GM12878 (cell line): ENCODE data around the gene RAD51B. TPM values are rescaled to one million over a fixed set of nuclear protein-coding genes. Genes with fewer than 3 reads are reported as not detected.
A peak's percentile ranks its signal among the peaks of the same experiment; 100 is the strongest.

Source experiments
- BACH1 ChIP-seq: fragments of 450-650 bp; IDR thresholded peaks from 2 replicates; pipeline ENCODE4 v1.6.1; 2017; ENCODE audit warnings: mild to moderate bottlenecking, borderline replicate concordance
- EGR1 ChIP-seq, 2 experiments: IDR thresholded peaks; 1 replicate in 1 of 2; 2 replicates in 1 of 2; pipeline ENCODE4 v1.6.1; 2011 to 2012; ENCODE audit warnings: low read depth in 2 of 2, low read length in 2 of 2, borderline replicate concordance in 1 of 2, mild to moderate bottlenecking in 1 of 2, moderate library complexity in 1 of 2
- ETV6 ChIP-seq, 2 experiments: fragments of 450-650 bp in 1 of 2; IDR thresholded peaks in 1 of 2; conservative IDR thresholded peaks in 1 of 2; 2 replicates each; pipeline ENCODE4 v1.6.1; 2014; ENCODE audit warnings: antibody characterized with exemption in 1 of 2, borderline replicate concordance in 1 of 2, low read depth in 1 of 2, mild to moderate bottlenecking in 1 of 2, moderate library complexity in 1 of 2
- HDAC6 ChIP-seq: fragments of 200-600 bp; sonication (generic); IDR thresholded peaks from one replicate; pipeline ENCODE4 v1.8.0; 2017; ENCODE audit warnings: antibody characterized with exemption; ENCODE audit not compliant: unreplicated experiment
- MLLT1 ChIP-seq: fragments of 450-650 bp; IDR thresholded peaks from 2 replicates; pipeline ENCODE4 v1.6.1; 2016; ENCODE audit warnings: mild to moderate bottlenecking
- MYB ChIP-seq: fragments of 150-350 bp; IDR thresholded peaks from 2 replicates; pipeline ENCODE4 v1.6.1; 2014; ENCODE audit warnings: mild to moderate bottlenecking, low read depth, low read length, borderline replicate concordance
- RAD21 ChIP-seq: IDR thresholded peaks from 2 replicates; pipeline ENCODE4 v1.6.1; 2011; ENCODE audit warnings: mild to moderate bottlenecking, low read depth, low read length, moderate library complexity; ENCODE audit not compliant: insufficient read depth
- RCOR1 ChIP-seq: conservative IDR thresholded peaks from 2 replicates; pipeline ENCODE4 v1.6.1; 2012; ENCODE audit warnings: low read depth, low read length, improper control_type of control experiment
- RUNX3 ChIP-seq: IDR thresholded peaks from 2 replicates; pipeline ENCODE4 v1.6.1; 2012; ENCODE audit warnings: low read length, inconsistent platforms
- SIX5 ChIP-seq: IDR thresholded peaks from 2 replicates; pipeline ENCODE4 v1.6.1; 2011; ENCODE audit warnings: mild to moderate bottlenecking, low read depth, low read length, moderate library complexity; ENCODE audit not compliant: severe bottlenecking
- SMC3 ChIP-seq: IDR thresholded peaks from 2 replicates; pipeline ENCODE4 v1.6.1; 2011; ENCODE audit warnings: low read length, improper control_type of control experiment, borderline replicate concordance
- polyA plus RNA-seq, 11 experiments: library from polyadenylated mRNA; depleted of rRNA in 4 of 11; unstranded in 6 of 11; stranded (reverse) in 5 of 11; fragments of >200 nt; fragmentation: Nextera tagmentation in 4 of 11; fragmentation: Illumina TruSeq in 1 of 11; extraction: Ambion mirVana in 4 of 11; extraction: Trizol in 1 of 11; gene quantifications; 1 replicate in 1 of 11; 2 replicates in 10 of 11; pipeline versions ENCODE4 v1.2.1 to v1.2.3, GENCODE V29; 2011 to 2016; ENCODE audit warnings: inconsistent platforms in 2 of 11, missing spikeins in 2 of 11, low read depth in 1 of 11
- total RNA-seq, 4 experiments: library from RNA; depleted of rRNA in 3 of 4; stranded (reverse); fragments of >200 nt in 3 of 4; fragmentation: Illumina TruSeq in 1 of 4; extraction: Trizol in 1 of 4; gene quantifications; 2 replicates each; pipeline versions ENCODE4 v1.2.1 to v1.2.3, GENCODE V29; 2013 to 2021
- TF ChIP-seq, protein P1 (sequence below): IDR thresholded peaks from 2 replicates; pipeline ENCODE4 v1.6.1; 2012; ENCODE audit warnings: low read length, inconsistent platforms
- TF ChIP-seq, protein P2 (sequence below): IDR thresholded peaks from 2 replicates; pipeline ENCODE4 v1.6.1; 2012; ENCODE audit warnings: low read depth, low read length, improper control_type of control experiment
- TF ChIP-seq, protein P3 (sequence below): IDR thresholded peaks from 2 replicates; pipeline ENCODE4 v1.6.1; 2011; ENCODE audit warnings: low read depth, low read length, improper control_type of control experiment, borderline replicate concordance
- TF ChIP-seq, protein P4 (sequence below): IDR thresholded peaks from 2 replicates; pipeline ENCODE4 v1.6.1; 2012; ENCODE audit warnings: low read depth, low read length, improper control_type of control experiment
- TF ChIP-seq, protein P5 (sequence below): fragments of 450-650 bp; IDR thresholded peaks from 2 replicates; pipeline ENCODE4 v1.6.1; 2018; ENCODE audit warnings: mild to moderate bottlenecking, low read depth, moderate library complexity; ENCODE audit not compliant: partially characterized antibody

The RAD51B gene
- total and polyA plus RNA-seq, 10 of the 15 experiments (the other 5 are each of a cell fraction or from before 2014, with no cell fraction given), result 9.8 to 26.8 (median 21.3) TPM

- TF ChIP-seq, protein P1, sequence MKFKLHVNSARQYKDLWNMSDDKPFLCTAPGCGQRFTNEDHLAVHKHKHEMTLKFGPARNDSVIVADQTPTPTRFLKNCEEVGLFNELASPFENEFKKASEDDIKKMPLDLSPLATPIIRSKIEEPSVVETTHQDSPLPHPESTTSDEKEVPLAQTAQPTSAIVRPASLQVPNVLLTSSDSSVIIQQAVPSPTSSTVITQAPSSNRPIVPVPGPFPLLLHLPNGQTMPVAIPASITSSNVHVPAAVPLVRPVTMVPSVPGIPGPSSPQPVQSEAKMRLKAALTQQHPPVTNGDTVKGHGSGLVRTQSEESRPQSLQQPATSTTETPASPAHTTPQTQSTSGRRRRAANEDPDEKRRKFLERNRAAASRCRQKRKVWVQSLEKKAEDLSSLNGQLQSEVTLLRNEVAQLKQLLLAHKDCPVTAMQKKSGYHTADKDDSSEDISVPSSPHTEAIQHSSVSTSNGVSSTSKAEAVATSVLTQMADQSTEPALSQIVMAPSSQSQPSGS, result peak; percentile 97
- TF ChIP-seq, protein P2, sequence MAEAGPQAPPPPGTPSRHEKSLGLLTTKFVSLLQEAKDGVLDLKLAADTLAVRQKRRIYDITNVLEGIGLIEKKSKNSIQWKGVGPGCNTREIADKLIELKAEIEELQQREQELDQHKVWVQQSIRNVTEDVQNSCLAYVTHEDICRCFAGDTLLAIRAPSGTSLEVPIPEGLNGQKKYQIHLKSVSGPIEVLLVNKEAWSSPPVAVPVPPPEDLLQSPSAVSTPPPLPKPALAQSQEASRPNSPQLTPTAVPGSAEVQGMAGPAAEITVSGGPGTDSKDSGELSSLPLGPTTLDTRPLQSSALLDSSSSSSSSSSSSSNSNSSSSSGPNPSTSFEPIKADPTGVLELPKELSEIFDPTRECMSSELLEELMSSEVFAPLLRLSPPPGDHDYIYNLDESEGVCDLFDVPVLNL, result no peak
- peak; percentile 7; the same call in 1 of the 2 replicates for TF ChIP-seq SMC3
- TF ChIP-seq RCOR1, result no peak; the same call in 1 of the 2 replicates
- peak in 1 of 2 experiments; percentile 76; a peak in 1 of 4 replicates for TF ChIP-seq ETV6 (conservative IDR thresholded peaks at IDR 0.05 in 1 of 2, IDR thresholded peaks at IDR 0.05 in 1 of 2; ENCODE audit: borderline replicate concordance in 1 of 2, low read depth in 1 of 2)
- TF ChIP-seq RUNX3, result peak; percentile 100
- no peak; a peak in 1 of 3 replicates for TF ChIP-seq EGR1 (IDR thresholded peaks at IDR 0.05; ENCODE audit: borderline replicate concordance in 1 of 2, low read depth in 2 of 2, low read length in 2 of 2)
- TF ChIP-seq, protein P3, sequence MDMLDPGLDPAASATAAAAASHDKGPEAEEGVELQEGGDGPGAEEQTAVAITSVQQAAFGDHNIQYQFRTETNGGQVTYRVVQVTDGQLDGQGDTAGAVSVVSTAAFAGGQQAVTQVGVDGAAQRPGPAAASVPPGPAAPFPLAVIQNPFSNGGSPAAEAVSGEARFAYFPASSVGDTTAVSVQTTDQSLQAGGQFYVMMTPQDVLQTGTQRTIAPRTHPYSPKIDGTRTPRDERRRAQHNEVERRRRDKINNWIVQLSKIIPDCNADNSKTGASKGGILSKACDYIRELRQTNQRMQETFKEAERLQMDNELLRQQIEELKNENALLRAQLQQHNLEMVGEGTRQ, result no peak
- TF ChIP-seq HDAC6, result no peak
- TF ChIP-seq BACH1, result no peak; the same call in 1 of the 2 replicates
- TF ChIP-seq, protein P4, sequence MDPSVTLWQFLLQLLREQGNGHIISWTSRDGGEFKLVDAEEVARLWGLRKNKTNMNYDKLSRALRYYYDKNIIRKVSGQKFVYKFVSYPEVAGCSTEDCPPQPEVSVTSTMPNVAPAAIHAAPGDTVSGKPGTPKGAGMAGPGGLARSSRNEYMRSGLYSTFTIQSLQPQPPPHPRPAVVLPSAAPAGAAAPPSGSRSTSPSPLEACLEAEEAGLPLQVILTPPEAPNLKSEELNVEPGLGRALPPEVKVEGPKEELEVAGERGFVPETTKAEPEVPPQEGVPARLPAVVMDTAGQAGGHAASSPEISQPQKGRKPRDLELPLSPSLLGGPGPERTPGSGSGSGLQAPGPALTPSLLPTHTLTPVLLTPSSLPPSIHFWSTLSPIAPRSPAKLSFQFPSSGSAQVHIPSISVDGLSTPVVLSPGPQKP, result no peak
- peak; percentile 82 for TF ChIP-seq MLLT1
- TF ChIP-seq RAD21, result peak; percentile 41
- peak; percentile 59; the same call in 1 of the 2 replicates for TF ChIP-seq MYB
- no peak for TF ChIP-seq SIX5
- TF ChIP-seq, protein P5, sequence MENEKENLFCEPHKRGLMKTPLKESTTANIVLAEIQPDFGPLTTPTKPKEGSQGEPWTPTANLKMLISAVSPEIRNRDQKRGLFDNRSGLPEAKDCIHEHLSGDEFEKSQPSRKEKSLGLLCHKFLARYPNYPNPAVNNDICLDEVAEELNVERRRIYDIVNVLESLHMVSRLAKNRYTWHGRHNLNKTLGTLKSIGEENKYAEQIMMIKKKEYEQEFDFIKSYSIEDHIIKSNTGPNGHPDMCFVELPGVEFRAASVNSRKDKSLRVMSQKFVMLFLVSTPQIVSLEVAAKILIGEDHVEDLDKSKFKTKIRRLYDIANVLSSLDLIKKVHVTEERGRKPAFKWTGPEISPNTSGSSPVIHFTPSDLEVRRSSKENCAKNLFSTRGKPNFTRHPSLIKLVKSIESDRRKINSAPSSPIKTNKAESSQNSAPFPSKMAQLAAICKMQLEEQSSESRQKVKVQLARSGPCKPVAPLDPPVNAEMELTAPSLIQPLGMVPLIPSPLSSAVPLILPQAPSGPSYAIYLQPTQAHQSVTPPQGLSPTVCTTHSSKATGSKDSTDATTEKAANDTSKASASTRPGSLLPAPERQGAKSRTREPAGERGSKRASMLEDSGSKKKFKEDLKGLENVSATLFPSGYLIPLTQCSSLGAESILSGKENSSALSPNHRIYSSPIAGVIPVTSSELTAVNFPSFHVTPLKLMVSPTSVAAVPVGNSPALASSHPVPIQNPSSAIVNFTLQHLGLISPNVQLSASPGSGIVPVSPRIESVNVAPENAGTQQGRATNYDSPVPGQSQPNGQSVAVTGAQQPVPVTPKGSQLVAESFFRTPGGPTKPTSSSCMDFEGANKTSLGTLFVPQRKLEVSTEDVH, result no peak
These were observed 493.5 kb downstream of the RAD51B start (continued) for GRCh38 chr14:68312884-68313610.
